A172 (cell line): ENCODE data around the gene CRYM. TPM values are rescaled to one million over a fixed set of nuclear protein-coding genes. Genes with fewer than 3 reads are reported as not detected.

Experiments used
- DNase-seq: peaks from one replicate; pipeline ENCODE4 v3.0.0-alpha.2; 2015; ENCODE audit warnings: low spot score
- total RNA-seq: library from RNA; depleted of rRNA; stranded (reverse); fragments of >200 nt; shearing (Covaris generic); gene quantifications from 2 replicates; pipeline ENCODE4 v1.2.3, GENCODE V29; 2014

The CRYM gene
- total RNA-seq, 1 experiment from 2014 or later = 0.78 TPM

DNA sequence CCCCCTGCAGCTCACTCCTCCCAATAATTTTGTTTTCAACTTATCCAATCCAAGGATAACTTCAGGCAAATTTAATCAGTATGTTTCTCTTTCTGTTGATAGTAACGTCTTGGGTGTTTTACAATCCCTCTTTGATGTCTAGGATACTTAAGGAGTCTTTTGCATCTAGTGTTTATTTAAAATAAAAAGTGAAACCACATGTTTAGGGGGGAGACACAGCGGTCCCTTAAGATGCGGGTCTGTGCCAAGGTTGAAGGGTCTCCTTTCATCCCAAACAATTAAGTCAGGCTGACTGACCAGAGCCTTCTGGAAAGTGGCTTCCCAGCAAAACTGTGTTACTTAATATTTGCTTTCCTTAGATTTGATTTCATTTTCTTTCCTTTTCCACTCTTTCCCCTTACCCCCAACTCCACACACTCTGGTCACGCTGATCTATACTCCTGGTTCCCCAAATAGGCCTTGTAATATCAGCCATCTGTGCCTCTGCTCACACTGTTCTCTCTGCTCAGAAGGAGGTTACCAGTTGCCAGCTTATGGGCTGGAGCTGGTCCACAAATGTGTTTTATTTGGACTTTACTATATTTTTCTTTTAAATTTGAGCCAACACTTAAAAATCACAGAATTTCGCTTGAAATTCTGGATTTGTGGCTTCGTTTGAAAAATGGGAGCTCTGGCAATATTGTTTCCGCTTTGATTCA, 33.4 kb downstream of the CRYM start:
- DNase-seq = no peak

DNA sequence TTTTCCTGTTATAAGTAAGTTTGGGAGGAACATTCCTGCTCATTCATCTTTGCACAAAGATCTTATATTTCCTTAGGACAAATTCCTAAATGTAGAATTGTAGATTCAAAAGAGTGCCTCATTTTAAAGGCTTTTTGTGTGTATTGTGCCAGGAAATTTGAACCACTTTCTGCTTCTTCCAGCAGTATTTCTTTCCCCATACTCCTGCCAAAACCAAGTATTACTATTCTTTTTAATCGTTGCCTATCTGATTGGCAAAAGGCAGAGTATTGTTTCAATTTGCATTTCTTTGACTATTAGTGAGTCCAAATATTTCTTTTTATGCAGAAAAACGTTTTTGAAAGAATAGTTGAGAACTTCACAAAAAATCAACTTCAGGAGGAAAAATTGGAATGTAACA, 35.3 kb downstream of the CRYM start:
- no peak for DNase-seq

DNA sequence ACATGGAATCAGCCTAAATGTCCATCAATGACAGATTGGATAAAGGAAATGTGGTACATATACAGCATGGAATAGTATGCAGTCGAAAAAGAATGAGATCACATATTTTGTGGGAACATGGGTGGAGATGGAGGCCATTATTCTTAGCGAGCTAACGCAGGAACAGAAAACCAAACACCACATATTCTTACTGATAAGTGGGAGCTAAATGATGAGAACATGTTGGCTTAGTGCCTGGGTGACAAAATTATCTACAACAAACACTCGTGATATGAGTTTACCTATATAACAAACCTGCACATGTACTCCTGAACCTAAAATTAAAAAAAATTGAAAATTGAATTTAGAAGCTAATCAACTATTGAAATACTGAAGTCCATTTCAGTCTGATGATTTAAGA, 38.4 kb downstream of the CRYM start:
- DNase-seq = no peak

DNA sequence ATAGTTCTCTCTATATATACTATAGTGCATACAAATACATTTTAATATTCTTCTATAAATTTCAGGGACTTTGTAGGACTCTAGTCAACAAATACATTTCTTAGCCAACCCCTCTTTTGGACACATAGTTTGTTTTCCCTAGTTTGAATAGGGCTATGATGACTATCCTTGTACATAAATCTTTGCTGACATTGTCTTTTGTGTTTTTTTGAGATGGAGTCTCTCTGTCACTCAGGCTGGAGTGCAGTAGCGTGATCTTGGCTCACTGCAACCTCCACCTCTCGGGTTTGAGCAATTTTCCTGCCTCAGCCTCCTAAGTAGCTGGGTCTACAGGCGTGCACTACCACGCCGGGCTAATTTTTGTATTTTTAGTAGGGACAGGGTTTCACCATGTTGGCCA, 41.3 kb downstream of the CRYM start:
- no peak for DNase-seq

DNA sequence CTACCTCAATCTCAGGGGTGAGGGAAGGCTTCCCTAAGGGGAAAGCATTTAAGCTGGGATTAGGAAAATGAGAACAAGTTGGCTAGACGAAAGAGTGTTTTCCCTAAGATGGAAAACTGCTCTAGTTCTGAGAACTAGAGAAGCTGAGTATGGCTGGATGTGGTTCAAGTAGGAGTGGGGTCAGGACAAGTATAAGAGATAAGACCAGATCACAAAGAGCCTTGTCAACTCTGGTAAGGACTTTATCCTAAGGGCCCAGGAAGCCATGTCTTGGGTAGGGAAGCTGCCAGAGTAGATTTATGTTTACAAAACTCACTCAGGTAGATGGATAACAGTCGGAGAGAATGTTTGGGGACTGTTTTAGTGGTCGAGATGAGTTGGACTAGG, 42.9 kb downstream of the CRYM start:
- no peak for DNase-seq

DNA sequence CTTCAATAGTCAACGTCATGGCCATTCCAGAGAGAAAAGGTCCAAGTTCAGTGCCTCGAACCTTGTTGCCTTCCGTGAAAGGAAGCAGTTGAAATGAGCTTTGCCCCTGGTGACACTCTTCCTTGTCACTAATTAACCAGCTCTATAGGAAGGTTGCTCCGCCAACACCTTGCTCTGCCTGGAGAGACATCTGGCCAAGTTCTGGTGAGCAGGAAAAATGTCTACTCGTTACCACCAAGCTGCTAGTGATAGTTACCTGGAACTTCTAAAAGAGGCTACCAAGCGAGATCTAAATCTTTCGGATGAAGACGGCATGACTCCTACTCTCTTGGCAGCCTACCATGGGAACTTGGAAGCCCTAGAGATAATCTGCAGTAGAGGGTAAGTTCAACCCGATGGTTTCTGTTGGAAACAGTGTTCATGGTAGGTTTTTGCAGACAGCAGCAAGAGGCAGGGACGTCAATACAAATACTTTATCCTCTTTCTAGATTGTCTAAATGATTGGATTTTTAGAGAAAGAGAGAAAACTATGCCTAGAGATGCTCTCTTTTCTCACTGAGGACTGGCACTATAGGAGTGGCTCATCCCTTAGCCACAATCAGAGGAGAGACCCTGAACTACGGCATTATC, 44.5 kb downstream of the CRYM start, which contains the start of gene ANKS4B:
TSS of gene ANKS4B (plus strand) at position 179 of the 630 bp plus-strand sequence. CDS start at position 218, 39 bp downstream.
- DNase-seq = no peak

DNA sequence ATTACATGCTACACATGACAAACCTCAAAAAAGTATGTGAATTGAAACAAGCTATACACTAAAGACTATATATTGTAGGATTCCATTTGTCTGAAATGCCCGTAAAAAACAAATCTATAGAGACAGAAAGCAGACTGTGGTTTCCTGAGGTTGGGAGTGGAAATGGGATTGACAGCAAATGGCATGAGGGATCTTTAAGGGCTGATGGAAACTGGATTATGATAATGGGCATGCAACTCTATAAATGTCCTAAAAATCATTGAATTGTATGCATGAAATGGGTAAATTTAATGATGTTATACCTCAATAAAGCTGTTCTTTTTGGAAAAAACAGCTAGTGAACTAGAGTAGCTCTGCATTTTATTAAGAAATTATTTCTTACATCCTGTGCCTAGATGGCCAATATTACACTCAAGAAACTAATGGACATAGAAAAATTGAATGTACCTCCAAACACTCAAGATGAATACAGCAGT, 45.0 kb downstream of the CRYM start:
- no peak for DNase-seq

DNA sequence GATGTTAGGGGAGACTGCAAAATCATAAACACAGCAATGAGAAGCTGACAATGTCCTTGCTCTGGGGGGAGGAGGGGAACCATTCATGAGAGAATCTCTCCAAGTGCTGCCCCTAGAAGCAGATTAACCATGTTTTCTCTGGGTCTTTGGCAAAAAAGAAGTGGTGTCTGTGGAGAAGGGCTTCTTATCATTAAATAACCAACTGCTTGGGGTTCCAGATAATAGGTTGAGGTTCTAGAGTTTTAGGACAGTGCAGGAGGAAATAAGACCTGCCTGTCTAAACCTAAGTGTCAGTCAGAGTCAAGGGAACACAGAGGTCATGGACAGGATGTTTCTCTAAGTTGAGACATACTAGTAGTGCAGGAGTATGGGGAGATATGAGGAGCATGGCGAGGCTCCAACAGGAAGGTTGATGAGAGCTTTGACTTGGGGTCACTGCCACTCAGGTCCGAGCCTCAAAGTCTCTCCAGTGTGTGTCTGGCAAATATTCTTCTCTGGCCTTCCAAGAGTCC, 49.7 kb downstream of the CRYM start:
- DNase-seq = no peak

DNA sequence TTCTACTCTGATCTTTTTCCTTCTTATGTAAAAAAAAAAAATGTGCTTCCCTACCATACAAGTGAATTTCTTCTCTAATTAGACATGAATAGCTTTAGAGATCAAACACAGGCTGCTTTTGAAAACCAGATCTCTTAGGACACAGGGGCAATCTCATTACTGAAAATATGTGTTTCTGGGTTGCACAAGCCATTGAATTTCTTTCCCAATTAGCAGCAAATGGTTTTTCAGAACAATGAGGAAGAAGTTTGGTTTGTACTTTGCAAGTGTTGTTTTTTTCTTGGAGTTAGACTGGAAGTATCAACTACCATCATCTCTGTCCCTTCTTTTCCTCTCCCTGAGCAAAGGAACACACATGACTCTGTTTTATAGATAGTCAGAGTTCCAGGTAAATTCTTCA, 50.2 kb downstream of the CRYM start:
- DNase-seq = no peak

DNA sequence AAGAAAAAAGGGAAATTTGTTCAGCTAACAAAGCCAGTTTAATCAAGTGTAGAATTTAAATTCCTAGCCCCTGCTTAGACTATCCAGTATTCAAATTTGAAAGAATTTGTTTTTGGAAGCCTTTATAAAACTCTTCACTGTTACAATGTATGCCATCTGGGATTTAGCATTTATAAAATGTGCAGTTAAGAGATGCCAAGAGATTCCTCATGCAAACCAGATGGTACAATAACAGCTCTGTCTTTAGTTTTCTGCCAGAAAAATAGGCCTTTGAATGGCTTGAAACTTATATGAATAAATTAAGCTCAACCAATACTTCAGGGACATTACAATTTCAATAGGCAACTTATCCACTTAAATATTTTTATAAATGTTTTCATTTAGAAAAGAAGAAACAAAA, 51.3 kb downstream of the CRYM start:
- DNase-seq = no peak

DNA sequence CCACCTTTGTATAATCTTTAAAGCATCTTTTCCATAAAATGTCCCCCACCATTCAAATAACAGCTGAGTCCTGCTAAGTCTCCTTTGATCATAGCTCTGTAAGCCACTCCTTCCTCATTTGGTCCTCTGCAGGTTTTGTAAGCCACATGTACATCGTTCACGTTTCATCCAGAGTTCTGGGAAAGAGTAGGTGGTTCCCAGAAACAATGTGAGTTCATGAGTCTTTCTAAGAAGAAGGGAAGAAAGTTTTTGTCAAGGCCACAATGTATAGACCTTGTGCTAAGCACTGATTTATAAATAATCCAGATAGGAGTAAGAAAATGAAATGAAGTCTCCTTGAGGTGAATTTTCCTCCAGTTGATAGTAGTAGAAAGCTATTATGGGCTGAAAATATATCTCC, 53.3 kb downstream of the CRYM start:
- no peak for DNase-seq

DNA sequence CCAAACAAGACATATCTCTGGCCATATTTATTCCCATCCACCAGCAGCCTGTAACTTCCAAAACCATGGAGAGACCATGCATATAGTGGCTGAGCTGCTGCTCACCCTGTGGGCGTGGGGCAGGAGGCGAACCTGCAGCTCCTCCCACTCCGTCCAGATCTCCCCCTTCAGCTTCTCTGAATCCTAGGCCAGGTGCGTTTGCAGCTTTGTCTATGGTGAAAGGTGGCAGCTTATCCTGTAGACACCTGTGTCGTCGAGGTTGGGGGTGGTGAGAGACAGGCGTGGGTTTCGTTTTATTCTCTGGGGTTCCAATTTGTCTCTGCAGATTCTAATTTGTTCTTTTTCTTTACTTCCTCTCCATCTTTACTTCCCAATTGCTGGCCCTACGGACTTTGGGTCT, 54.3 kb downstream of the CRYM start:
- DNase-seq = no peak

DNA sequence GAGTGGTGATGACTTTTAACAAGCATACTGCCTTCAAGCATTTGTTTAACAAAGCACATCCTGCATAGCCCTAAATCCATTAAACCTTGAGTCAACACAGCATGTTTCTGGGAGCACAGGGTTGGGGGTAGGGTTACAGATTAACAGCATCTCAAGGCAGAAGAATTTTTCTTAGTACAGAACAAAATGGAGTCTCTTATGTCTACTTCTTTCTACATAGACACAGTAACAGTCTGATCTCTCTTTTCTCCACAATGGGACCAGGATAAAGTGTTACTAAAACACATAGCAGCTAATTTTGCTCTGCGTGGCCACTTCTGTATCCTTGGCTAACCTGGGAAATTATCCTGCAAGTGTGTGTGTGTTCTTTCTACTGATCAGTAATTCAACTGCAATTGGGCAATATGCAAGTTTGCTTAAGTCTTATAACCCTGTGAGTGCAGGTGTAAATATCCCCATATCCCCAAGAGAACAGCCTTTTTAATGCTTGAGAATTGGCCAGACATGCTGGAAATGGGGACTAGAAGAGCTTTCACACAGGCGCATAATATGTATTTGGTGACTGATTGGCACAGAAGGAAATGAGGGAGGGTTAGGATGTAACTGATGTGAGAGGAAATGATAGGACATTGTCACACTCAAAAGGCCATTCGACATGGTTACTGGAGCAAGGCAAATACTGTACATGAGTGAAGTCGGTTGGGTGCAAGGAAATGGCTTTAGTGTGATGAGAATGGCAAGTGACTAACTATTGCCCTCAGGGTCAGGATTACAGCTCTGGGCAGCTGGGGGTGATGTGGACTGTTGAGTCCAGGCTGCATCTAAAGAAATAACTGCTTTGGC, 55.4 kb downstream of the CRYM start:
- no peak for DNase-seq

DNA sequence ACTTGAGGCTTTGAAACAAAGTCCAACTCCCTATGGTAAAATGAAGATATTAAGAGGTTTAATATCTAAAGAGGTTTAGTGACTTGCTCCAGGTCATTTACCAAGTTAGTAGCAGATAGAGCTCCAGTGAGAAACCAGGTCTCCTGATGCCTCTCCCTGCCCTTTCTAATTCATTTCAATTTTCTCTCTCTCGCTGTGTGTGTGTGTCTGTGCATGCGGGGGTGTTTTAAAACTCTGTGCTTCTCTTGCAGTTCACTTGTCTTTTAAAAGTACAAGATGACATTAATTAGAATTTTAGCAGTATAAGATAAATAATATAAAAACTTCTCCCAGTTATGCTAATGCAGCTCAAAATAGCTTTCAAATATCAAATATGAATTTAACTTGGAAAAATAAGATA, 58.5 kb downstream of the CRYM start:
- DNase-seq = no peak

DNA sequence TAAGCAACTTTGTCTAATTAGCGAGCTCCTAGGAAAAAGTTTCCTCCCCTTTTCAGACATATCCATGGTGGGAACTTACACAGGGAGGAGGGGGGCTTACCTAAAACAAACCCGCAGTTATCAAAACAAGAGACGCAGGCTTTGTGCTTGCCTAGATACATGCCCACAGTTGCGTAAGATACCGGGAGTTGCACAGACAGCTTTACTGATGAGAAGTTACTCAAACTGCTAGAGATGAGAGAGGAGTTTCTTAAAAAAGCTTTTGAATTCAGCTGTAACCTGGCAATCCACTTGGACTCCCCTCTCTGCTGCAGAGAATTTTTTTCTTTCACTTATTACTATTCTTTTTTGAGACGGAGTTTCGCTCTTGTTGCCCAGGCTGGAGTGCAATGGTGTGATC, 59.9 kb downstream of the CRYM start:
- DNase-seq = no peak

DNA sequence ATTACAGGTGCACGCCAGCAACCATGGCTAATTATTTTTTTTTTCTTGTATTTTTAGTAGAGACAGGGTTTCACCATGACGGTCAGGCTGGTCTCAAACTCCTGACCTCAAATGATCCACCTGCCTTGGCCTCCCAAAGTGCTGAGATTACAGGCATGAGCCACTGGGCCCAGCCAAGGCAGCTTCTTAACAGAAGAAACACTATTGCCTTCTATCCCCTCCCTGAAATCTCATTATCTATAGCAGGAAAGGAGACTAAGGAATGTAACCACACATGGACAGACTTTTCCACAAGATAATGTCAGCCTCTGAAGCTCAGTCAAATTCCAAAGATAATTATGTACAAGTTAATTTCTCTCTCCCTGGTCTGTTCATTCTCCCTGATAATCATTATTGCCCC, 61.0 kb downstream of the CRYM start:
- no peak for DNase-seq

DNA sequence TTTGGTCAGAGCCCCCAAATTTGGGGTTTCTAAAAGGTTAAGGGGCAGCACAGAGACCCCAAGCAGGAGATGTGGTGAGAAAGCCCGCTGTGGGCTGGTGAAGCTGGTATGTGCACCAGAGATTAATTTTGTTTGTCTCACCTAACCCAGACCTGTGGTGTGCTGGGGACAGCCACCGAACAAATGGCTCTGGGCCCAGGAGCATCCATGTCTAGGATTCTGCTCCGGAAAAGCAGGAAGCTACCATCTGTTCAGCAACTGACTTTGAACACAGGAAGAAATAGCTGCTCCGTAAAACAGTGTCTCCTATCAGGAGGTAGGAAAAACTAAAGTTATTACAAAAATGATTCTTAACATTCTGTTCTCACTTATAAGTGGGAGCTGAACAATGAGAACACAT, 64.0 kb downstream of the CRYM start:
- no peak for DNase-seq

DNA sequence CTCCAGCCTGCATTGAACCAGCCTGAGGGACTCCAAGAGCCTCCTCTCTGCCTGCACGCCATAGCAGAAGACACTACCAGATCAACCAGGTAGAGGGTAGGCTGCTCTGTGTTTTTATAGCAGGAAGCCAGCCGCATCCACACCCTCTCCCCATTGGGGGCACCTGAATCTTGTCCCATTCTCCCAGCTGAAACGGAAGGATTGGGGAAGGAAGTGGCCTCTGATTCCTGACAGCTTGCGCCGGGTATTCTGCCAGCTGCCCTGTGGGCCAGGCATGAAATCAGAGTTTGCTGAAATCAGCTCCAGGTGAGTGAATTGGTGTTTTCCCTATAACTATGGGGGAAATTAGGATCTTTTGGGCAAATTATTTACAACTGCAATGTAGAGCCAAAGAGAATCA, 66.6 kb downstream of the CRYM start, which contains the start of gene ZP2:
TSS of gene ZP2 (minus strand) at position 89 of the 400 bp plus-strand sequence. CDS start at position 62, 27 bp downstream.
- DNase-seq = no peak
